ENCODE data around the gene SH3PXD2A.

GRCh38 chr10:103713676-103714075, 141.7 kb downstream of the SH3PXD2A start:
- TF ChIP-seq CTCF (IDR thresholded peaks at IDR 0.05) (no peak), POLR2A (IDR thresholded peaks at IDR 0.05) (no peak)
